OCI-M1 (cell line): ENCODE data around the gene SORBS1.

Experiments
- DNase-seq: peaks from one replicate; lab custom pipeline; 2025; lab: John Stamatoyannopoulos, UW

SORBS1 gene

DNA sequence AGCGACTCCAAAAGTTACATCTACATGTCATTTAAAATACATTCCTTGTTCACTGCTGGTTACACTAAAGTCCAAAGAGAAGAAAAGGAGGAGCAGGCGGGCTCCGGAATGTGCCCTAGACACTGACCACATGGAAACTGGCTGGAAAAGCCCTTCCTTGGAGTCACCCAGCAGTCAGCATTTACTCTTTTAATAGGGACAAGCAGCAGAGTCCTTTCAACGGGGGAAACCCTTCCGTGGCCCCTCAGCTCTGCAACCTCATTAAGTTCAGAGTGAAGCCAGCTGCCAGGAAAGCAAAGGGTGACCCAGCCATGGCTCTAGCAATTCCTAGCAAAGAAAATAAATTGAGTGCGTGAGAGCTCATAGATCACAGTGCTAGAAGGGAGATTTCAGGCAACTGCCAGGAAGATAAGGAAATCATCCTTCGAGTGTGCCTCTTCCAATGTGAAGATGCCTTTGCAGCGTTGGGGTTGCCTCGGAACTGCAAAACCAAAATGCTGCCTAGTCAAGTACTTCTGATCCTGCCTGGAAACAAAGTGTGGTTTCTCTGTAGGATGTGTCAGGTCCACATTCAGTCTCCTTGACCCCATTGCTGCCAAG lies 101.6 kb downstream of the SORBS1 start:
- no peak for DNase-seq

DNA sequence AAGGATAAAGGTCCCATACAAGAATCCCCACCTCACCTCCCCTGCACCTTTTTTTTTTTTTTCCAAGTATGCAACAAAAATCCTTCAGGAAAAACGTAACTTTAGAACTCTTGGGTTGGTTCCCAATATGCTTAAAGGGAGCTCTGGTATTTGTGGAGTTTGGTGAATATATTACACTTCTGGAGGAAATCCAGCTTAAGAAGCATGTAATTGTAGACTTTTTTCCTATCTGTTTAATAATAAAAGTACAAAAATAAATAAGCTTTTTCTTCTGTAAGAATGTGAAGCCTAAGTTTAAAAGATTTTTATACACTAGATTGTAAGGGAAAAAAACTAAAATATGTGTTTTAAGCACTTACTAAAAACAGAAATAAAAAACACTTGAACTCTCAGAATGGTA lies 102.3 kb downstream of the SORBS1 start:
- no peak for DNase-seq

DNA sequence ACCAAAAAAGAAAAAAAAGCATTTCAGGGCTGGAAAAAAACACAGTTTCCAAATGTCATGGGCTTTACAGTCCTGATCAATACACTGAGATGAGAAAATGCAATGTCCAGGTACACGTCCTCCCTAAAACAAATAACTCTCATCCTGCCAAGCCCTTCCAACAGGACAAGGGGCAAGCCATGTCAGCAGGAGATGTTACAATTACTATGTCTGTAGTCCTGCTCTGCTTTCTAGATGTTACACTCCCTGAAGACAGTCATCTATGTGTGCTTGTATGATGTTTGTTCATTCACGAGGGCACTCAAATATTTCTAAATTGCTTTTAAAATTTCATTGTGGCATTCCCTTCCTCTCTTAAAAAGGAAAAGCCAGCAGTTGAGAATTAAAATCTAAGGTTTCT lies 103.2 kb downstream of the SORBS1 start:
- DNase-seq, result no peak

DNA sequence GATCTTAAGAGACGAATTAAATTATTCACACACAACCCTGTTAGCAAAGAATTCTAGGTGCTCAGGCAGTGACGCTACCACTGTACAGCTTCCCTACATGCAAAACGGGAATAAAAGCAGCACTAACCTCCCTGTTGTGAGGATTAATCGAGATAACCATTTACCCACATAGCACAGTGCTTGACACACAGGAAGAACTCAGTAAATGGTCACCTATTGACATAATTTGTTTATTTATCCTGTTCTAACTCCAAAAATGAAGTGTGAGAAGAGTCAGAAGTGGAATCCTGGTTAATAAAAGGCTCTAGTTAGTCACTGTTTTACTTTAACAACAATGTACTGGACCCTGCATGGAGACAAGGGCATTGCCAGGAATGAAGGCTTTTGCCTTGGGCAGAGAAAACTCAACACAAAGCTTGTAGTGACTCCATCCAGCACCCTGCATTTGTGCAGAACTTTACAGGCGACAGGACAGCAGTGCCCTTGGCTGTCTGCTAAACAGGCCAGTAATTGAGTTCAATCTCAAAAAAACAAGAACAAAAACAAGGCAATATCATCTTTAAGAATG lies 103.8 kb downstream of the SORBS1 start:
- DNase-seq, result no peak

DNA sequence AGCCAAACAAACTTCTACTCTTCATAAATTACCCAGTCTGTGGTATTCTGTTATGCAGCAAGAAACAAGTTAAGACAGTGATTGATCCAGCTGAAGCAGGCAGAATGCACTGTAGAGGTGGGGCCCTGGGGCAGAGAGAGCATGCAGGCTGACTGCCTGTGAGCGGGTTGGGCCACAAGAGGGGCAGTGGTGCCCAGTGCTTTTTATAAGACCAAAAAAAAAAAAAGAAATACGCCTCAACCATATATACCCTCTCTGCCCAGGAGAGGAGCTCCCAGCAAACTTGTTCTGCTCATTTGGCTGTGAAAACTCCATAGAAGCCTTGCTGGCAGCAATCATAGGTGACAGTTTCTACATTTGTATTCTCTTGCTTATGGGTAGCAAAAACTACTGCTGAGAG lies 104.7 kb downstream of the SORBS1 start:
- DNase-seq, result no peak

DNA sequence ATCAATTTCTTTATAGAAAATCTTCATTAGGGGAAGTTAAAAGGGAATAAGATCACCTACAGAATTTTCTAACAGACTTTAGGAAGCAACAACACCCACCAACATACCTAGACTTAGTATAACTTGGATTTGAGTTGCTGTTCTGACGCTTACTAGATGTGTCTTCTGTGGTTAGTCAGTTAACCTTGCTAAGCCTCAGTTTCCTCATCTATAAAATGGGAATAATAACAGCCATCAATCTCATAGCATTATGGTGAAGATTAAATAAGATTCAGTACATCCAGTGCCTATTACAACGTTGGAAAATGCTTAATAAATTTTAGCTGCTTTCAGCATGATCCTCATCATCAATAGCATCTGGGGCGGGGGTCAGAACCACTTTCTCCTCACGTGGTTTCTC lies 106.2 kb downstream of the SORBS1 start:
- DNase-seq, result no peak

DNA sequence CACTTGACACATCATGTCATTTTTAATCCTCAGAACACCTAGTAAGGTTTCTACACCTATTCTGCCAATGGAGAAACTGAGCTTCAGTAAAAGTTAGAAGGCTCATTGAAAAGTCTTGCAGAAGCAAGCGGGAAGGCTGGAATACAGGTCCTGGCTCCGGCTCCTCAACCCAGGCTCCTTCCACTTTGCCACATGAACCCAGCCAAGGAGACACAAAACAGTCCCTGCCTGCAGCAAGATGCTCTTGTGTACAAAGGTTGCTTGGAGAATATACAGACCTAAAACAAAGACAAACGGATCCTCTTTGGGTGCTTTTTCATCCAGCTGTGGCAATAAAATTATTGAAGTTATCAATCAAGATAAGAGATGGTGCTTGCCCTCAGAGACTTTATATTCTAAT lies 106.8 kb downstream of the SORBS1 start:
- DNase-seq, result no peak

DNA sequence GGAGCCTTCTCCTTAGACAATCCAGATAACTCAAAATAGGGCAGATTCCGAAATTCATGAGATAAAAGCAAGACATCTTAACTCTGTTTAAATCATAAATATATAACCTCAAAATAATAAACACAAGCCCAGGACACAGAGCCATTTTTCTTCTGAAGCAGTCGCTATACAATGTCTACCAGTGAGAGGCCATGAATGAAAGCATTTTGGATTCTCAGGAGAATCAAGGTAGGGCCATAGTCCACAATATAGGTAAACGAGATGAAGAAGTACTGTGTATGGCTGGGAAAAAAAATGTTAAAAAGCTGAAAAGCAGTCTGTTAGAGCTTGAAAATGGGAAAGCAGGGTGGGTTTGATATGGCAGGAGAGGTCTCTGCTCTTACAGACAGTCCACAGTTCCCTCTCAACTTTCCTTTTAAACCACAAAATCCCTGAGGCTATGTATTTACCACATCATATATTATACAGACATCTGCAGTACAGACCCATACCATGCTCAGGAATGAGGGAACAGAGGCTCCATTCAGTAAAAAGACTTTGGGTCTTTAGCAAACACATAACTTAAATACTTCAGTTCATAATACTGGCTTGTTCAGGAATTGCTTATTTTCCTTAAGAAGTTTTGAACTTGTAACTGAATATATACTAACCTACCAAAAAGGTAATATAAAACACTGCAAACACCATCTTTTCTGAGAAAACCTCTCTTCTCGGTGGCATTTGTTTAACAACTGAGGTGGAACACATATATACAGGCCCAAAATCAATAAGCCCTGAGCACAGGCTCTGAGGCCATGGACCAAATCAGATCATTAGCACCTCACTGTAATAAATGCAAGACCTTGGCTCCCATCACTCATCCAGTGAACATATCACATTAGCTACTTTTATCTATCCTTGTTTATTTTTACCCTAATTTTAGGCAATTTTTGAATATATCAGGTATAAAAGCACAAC lies 109.3 kb downstream of the SORBS1 start:
- no peak for DNase-seq

DNA sequence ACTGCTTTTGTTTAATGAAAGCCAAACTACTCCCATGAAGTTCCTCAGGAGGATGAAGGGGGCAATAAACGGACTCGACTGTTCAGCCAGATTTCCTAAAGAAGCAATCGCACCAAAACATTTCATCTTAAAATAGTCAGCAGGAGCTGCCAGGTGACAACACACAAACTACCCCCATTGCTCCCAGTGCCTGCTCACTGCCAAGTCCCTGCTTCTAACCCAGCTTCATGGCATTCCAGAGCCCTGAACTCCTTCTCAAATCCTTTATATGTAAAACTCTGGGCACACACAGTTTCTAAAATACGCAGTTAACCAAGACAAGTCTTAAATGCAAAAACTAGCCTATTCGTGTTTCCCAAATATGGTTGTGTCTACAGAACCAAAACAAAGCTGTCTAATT lies 110.0 kb downstream of the SORBS1 start:
- no peak for DNase-seq

DNA sequence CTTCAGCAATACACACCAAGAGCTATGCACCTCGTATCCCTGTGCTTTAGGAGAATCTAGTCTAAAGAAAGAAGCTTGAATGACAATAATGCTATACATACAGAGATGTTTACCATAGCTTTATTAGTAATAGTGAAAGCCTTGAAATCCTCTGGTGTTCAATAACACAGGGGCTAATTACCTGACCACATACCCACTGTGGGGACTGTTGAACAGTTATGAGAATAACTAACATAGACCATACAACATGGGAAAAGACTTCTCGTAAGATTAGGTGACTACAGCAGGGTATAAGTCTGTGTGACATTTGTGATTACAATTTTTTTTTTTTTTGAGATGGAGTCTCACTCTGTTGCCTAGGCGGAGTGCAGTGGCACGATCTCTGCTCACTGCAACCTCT lies 111.0 kb downstream of the SORBS1 start:
- no peak for DNase-seq

DNA sequence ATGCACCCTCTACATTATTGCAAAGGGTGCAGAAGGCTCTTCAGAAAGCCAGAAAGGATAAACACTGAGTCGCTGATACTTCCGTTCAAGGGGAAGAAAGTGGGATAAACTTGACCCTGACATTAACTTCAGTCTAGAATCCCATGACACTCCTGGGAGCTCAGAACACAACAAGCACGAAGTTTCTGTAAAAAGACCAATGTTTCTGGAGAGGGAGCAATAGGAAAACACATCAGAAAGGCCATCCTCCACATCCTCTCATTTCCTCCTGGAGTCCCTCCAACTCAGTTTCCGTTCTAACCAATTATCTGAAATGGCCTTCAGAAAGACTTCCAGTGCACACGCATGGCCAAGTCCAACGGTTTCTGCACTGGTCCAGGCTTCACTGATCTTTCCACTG lies 113.5 kb downstream of the SORBS1 start:
- DNase-seq, result no peak

DNA sequence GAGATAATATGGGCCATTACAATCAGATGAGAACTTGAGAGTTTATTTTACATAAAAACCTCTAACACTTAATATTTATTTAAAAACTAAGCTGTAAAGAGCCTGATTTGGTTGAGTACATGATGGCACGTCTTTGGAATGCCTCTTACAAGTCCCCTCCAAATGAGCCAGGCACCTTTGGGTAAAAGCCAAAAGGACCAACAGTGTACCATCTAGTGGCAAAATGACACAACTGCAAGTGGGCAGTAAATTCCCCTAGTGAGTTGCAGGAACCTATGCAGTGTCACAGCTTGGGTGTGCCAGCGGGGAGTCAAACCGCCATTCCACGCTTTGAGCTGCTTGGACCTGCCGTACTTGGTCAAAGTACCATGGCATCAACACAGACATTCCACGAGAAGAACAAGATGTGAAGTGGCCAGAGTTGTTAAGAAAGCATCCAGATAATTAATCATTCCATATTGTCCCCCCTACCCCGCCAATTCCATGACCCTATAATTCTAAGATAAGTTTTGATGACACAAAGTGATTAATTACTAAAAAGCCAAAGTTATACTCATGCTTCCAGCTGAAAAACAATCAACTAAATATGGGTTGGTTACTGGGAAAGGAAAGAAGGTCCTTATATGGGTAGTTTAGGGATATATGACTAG lies 115.2 kb downstream of the SORBS1 start:
- peak; percentile 85 for DNase-seq

DNA sequence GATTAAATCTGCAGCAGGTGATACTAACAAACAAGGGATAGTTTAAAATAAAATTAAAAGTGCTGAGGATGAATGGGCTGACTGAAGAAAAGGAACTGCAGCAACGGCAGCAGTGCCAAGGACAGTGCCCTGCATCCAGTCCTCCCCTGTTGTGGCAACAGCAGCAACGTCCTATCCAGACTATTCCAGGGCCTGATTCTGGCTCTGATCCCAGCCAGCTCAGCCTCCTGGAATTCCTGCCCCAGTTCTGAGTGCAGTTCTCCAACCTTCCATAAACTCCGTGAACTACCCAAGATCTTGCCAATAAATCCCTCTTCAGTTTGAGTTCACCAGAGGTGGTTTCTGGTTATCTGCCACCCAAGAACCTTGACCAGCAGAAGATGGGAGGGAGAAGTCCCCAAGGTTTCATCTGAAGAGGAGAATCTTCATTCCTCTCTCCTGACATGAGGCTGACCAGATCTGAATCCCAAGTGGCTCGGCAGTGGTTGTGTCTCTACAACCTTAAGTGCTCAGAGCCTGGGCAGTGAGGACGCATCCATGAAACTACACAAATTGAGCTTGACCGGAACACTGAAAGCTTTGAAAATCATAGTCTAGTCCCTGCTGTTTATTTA lies 115.8 kb downstream of the SORBS1 start:
- no peak for DNase-seq

DNA sequence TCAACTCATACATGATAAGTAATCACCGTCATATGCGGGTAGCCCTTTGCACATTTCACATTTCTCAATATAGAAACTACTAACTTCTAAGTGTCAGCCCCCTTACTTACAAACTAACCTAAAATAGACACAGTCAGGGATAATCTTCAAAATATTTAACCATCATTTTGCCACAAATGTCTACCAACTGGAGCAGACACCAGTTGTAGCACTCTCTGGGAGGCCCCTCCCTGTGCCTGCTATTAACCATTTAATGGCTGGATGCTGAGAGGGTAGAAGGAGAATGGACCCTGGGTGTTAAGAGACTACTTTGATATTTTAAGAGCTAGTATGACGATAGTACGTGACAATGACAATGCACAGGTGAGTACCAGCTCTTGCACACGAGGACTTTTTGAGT lies 116.4 kb downstream of the SORBS1 start:
- no peak for DNase-seq

DNA sequence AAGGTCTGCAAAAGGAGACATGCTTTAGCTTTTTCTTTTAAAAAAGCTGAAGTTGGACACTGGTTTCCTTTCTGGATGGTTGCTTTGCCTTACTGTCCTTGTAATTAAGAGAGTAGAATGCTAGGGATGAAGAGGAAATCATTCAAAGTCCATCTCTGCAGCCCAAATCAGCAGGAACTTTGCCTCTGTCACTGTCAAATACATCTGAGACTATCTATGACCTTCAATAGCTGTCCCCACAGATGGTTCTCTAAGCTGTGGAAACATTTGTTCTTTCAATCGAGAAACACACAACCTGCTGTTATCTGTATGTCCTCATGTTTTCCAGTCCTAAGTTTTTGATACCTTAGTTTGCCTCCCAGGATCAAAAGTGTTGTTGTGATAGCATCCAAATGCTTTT lies 117.5 kb downstream of the SORBS1 start:
- DNase-seq, result no peak

DNA sequence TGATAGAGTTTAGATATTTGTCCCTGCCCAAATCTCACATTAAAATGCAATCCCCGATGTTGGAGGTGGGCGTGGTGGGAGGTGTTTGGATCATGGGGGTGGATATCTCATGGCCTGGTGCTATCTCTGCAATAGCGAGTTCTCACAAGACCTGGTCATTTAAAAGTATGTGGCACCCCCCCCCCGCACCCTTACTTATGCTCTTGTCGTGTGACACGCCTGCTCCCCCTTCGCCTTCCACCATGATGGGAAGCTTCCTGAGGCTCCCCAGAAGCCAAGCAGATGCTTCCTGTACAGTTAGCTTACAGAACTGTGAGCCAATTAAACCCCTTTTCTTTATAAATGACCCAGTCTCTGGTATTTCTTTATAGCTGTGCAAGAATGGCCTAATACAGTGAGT lies 118.8 kb downstream of the SORBS1 start:
- no peak for DNase-seq

DNA sequence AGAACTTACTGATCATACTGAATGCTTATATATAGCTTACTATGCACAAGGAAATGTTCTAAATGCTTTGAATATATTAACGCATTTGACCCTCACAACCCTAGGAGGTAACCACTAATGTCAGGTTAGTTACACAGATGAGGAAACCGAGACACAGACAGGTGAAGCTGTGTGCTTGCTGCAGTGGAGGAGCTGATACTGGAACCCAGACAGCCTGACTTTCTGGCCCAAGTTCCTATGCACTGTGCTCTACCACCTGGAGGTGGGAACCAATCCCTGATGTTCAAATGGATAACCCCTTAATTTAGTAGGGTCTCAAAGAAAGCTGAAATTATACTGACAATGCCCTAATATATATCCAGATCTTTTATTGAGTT lies 119.6 kb downstream of the SORBS1 start:
- DNase-seq, result no peak

DNA sequence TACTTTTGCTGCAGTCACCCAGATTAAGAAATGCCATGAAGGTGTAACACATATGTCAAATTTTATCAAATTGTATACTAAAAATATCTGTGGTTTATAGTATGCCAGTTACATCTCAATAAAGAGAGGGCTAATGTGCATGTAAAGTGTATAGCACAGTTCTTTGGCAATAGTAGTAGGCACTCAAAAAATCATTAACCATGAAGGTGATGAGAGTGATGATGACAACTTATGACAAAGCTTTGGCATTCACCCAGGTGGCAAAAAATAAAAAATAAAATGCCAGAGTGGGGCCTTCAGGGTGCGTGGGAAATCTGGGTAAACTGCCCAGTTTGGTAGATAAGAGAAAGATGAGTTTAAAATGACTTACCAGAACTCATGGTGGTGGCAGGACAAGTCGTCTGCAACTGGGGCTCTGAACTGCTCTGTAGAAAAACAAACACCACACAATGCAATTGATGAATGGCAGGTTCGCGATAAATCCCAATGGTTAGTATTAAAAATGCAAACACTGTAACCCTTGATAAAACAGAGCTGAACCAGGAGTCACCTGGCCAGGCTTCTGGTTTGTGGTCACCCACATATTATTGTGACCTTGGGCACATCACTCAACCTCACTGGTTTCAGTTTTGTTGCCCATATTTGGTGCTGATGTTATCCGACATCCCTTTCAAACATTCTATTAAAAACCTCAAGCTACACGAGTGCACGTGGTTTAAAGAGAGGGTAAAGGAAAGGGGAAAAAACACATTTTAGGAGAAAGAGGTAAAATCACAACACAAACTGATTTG lies 120.2 kb downstream of the SORBS1 start:
- peak; percentile 67 for DNase-seq

DNA sequence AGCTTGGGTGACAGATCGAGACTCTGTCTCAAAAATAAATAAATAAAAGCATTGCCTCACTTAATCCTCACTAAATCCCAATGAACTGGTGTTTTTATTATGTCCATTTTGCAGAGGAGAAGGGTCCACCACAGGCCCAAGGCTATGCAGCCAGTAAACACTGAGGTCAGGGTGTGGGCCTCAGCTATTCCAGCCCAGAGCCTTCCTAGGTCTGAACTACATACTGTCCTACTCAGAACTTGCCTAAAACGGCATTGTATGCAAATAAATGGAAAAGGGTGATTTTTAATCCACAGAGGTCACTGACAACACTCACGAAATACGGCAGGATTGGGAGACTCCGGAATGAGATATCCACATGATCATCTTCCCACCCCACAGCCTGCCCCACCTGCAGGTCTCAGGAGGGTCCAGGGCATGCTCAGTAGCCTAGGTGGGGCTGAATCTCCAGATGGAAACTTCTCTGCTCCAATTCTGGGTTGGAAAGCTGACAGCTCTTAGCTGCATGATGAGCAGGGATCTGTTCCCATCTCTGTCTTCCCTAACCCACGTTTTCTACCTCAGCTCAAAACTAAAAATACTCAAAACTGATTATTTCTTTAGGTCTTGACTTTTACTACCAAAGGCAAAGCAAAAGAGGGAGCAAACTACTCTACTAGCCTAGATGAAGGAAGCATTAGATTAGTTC lies 121.0 kb downstream of the SORBS1 start:
- no peak for DNase-seq

DNA sequence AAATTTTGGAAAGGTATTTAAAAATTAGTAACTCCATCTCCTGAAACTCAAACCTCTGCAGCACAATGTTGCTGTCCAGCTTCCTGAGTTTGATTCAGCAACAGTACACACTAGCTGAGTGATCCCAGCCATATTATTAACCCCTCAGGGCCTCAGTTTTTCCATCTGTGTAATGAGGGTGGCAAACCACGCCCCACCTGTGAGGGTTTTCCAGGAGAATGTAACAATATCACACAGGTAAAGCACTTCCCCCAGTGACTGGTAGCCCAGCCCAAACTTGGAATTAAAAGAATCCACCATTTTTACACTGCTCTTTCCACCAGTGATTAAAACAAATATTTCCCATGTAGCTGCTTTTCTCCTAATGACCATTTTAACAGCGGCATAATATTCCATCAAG lies 122.4 kb downstream of the SORBS1 start:
- DNase-seq, result no peak

DNA sequence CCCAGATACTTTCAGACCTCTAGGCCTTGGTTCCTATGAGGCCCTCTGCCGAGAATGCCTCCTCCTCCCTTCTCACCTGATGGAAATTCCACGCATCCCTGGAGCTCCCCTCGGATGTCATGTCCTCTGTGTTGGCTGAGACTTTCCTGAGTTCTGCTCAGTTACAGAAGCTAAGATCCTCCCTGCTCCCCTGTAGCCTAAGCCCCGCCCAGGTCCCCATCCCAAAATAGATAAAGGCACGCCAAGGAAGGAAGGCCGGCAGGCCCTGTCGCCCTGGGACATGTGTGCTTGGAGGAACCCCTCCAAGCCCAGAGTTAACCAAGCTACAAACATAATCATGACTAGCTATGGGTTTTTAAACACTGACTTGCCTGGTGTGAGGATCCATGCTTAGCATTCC lies 123.5 kb downstream of the SORBS1 start:
- no peak for DNase-seq
